K562 treated with DMSO at 1 percent for 48 hours (cell line): ENCODE results near the gene MAPK4. TPM values are rescaled to one million over a fixed set of nuclear protein-coding genes. Genes with fewer than 3 reads are reported as not detected.

Source experiments
- total RNA-seq: library from RNA; unstranded; fragments of 300-600 nt; gene quantifications from 2 replicates; pipeline ENCODE4 v1.2.3, GENCODE V29; 2022; ENCODE audit warnings: low replicate concordance; ENCODE audit errors: extremely low read depth

Gene MAPK4
- total RNA-seq, result not detected in 2 replicates

GRCh38 chr18:50559752-50560680 lies at the start of gene MAPK4:
Gene MAPK4 (plus strand): TSS chr18:50560087. CDS start chr18:50663959, 103,872 bp downstream.

Other genes with a start within 250 kb of the MAPK4 start
- not detected in 2 replicates for gene SKA1, start 185.0 kb upstream of the MAPK4 start, total RNA-seq